NCI-H146 (cell line): ENCODE results near the gene SLN.

Source experiments
- DNase-seq: peaks from one replicate; lab custom pipeline; 2025; lab: John Stamatoyannopoulos, UW

Gene SLN

GRCh38 chr11:107683807-107684206 lies 28.0 kb downstream of the SLN start:
- no peak for DNase-seq

DNA sequence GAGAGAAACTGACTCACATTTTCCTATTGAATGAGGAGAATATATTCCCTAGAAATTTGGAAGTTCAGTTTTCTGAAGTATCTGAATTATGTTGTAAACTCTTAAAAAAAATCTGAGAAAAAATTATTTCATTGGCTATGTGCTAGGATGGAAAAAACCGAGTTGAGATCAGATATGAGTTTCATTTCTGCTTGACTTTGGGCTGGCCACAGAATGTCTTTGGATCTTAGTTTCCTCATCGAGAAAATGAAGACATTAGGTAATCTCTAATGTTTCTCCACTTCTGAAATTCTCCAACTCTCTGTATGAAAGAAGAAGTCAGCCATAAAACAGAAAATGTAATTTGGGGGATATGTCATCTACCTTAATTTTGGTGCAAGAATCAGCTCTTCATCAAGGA lies 28.8 kb downstream of the SLN start:
- DNase-seq = no peak

DNA sequence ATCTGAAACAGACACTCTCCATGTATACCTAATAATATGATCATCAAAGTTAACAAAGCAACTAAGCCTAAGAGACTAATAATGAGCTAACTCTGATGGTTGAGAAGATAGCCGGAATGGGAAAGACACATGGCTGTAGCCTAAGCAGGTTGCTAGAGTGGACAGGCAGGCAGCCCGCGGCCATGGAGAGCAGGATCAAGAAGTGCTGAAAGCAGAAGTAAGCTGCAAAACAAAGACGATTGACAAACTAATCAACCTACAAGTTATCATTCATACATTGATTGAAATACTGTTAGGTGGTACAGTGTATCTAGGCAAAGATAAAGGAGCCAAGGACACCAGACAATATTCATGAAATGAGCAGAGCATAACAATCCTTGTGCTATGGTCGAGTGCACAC lies 29.3 kb downstream of the SLN start:
- DNase-seq = no peak

DNA sequence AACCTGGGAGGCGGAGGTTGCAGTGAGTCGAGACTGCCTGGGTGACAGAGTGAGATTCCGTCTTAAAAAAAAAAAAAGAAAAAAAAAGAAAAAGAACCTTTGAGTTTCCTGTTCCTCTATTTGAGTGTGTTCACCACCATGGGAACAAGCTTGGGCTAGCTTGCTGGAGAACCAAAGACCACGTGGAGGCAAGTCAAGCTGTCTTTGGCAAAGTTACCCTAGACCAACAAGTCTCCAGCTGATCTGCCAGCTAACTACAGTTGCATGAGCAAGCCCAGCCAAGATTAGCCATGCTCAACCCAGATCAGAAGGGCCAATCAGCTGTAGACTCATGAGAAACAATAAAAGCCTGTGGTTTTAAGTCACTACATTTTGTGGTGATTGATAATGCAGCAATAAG lies 29.7 kb downstream of the SLN start:
- DNase-seq = no peak

GRCh38 chr11:107679255-107680024 lies 32.4 kb downstream of the SLN start:
- no peak for DNase-seq

- no peak for DNase-seq
Measured at GRCh38 chr11:107678632-107678971, 33.3 kb downstream of the SLN start.

DNA sequence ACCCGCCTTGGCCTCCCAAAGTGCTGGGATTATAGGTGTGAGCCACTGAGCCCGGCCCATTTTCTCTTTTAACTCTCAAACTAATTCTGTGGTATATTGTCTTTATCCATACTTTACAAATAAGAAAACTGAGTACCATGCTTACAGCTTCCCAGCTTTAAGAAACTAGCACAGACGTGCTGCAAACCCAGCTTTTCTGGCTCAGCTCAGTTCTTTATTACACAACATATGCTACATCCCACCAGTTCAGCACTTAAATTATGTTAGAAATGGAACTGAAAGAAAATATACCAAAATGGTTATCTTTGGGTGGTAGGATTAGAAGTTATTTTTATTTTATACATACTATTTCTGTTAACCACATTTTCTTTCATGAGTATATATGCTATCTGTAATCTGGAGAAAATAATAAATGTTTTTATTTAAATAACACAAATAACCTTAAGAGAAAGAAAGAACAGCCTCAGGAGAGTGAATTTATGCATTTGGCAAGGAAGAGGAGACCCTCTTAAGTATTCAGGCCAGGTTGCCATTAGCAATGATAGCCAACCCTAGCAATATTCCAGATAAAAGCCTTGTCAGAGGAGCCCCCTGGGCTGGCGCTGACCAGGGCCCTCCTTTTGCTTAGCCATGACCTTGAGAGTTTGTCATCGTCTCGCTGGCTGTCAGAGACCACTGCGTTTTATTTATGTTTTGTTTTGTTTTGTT lies 33.8 kb downstream of the SLN start:
- DNase-seq = no peak

DNA sequence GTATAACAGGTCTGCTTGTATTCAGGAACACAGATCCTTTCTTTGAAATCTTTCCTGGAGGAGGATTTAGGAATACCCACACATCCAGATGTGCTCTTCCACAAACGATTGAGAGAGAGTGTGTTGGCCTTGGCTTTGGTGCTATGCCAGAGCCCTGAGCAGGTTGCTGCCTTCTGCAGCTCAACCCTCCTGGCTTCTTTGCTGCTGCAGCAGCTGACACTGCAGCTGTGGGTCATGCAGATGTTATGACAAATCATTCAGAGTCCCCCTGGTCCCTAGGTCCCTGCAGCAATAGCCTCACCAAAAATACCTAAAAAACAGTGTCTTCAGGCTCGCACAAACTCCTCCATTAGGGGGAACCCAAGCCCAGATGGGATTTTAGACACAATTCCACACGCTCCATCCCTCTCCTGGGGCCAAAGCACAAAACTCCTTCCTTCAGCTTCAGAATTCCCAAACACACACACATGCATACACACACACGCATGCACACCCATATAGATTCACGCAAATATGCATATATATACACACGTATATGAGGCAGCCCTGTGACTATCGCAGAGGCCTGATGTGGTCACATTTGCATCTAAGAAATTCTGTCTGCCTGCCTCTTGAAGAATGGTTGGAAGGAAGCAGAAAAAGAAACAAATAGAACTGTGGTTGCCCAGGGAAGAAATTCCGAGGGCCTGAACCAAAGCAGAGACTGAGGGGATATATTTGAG lies 35.4 kb downstream of the SLN start:
- no peak for DNase-seq

- no peak for DNase-seq
Measured at GRCh38 chr11:107675902-107676301, 36.0 kb downstream of the SLN start.

GRCh38 chr11:107669893-107670601 lies 41.8 kb downstream of the SLN start:
- DNase-seq = no peak

DNA sequence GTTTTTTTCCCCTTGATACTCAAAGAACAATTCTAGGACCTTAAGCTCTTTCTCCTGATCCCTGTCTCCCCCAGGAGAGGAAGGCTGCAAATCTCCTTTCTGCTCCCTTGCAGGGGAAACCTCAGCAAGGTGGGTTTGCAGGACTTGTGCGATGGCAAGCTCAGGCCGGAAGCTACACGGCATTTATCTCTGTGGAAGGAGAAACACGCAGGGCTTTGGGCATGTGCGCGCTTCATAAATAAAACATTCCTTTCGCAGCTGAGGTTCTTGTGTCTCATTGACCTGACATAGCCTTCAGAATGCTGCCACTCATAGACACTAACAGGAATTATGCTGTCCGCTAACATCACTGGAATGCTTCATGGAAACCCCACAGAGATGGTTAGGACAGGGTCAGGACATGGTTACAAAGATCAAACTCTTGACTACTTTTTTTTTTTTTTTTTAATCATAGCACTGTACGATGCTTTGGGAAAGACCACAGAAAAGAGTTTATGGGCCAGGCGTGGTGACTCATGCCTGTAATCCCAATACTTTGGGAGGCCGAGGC lies 42.6 kb downstream of the SLN start:
- DNase-seq = no peak

DNA sequence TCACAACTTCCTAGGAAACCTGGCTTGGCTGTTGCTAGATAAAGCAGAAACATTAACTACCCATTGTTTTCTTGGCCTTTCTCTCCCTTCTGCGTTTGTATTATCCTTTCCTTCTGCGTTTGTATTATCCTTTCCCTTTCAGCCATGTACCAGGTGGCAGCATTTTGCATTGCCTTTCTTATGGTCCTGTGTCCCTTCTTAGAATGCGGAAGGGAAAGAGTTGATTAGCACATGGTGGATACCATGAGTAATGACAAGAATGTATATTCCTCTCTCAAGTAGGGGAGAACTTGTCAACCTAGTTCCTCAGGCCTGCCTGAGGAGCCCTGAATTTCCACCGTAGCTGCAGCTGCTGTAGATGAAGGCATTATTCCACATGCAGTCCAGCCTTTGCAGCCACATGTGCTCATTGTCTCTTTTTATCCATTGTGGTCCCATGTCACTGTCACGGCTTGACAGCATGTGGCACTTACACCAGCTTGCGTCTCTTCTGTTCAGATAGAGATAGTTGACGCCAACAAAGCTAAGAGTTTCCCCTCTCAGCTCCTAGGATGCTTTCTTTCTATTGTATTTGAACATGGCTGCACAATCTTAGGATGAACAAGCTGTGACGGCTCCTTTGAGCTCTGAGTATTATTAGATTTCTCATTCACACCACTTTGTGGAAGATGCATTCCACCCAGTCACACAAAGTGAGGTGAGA lies 44.8 kb downstream of the SLN start:
- DNase-seq = no peak

- no peak for DNase-seq
Measured at GRCh38 chr11:107665018-107665417, 46.8 kb downstream of the SLN start.

DNA sequence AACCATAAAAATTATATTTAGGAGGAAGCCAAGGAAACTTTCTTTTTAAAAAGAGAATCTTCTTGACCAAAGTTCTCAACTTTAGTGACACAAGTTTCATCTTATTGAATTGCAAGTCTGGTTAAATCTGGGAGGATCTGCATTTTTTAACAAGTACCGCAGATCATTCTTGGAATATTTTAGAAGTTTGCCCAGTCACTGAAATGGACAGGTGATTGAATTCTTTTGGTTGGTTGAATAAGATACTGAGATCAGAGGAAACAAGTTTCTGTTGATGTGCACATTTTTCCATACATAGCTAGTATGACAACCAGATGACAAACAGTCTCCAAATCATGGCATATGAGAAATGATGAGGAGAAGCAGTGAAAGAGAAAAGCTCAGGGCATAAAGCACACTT lies 50.2 kb downstream of the SLN start:
- DNase-seq = no peak

GRCh38 chr11:107660066-107660465 lies 51.8 kb downstream of the SLN start:
- no peak for DNase-seq

DNA sequence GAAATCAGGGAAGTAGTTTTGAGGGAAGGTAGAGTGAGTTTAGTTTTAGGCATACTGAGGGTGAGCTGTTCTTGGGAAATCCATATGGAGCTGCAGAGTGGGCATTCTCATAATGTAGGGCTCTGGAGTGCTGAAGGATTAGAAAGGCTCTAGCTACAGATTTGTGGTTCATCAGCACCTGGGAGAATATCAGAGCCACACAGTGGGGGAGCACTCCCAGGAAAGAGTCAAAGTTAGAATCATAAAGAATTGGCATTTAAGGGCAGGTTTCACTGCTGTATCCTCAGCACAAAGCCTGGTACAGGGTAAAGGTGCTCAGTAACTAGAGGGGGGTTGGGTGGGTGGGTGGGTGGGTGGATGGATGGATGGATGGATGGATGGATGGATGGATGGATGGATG lies 52.5 kb downstream of the SLN start:
- no peak for DNase-seq
